ENCODE results near the gene SLC6A9.

The SLC6A9 gene

GRCh38 chr1:43981135-43981491, 50.1 kb downstream of the SLC6A9 start:
- no peak for DNase-seq

- DNase-seq = no peak
Measured at GRCh38 chr1:43980255-43981134, 50.8 kb downstream of the SLC6A9 start.

- DNase-seq = no peak
Measured at GRCh38 chr1:43979528-43980254, 51.6 kb downstream of the SLC6A9 start.

- no peak for DNase-seq
Measured at GRCh38 chr1:43979261-43979527, 52.1 kb downstream of the SLC6A9 start.

- peak; percentile 22 for DNase-seq
Measured at GRCh38 chr1:43978551-43979260, 52.6 kb downstream of the SLC6A9 start, which contains the start of gene B4GALT2. B4GALT2 (plus strand) TSS chr1:43979210; CDS start chr1:43981161, 1,951 bp downstream.

GRCh38 chr1:43978264-43978550, 53.1 kb downstream of the SLC6A9 start:
- no peak for DNase-seq

- no peak for DNase-seq
Measured at GRCh38 chr1:43977376-43978263, 53.6 kb downstream of the SLC6A9 start.

- DNase-seq = no peak
Measured at GRCh38 chr1:43976890-43977289, 54.4 kb downstream of the SLC6A9 start.

GRCh38 chr1:43976045-43976444, 55.2 kb downstream of the SLC6A9 start:
- DNase-seq = no peak

- DNase-seq = peak; percentile 59
Measured at GRCh38 chr1:43975249-43975961, 55.9 kb downstream of the SLC6A9 start.

- peak; percentile 90 for DNase-seq
Measured at GRCh38 chr1:43974443-43975248, 56.6 kb downstream of the SLC6A9 start, which contains the start of gene ATP6V0B. ATP6V0B (plus strand) TSS chr1:43974960; CDS start chr1:43975041, 81 bp downstream.

- DNase-seq = no peak
Measured at GRCh38 chr1:43973981-43974442, 57.2 kb downstream of the SLC6A9 start.

- DNase-seq = no peak
Measured at GRCh38 chr1:43971336-43971980, 59.8 kb downstream of the SLC6A9 start.

- DNase-seq = no peak
Measured at GRCh38 chr1:43970911-43971310, 60.4 kb downstream of the SLC6A9 start.

GRCh38 chr1:43970502-43970901, 60.8 kb downstream of the SLC6A9 start:
- DNase-seq = no peak

GRCh38 chr1:43969746-43970466, 61.4 kb downstream of the SLC6A9 start, which contains the start of gene DPH2:
DPH2 (plus strand) TSS chr1:43970010; CDS start chr1:43970176, 166 bp downstream.
- DNase-seq = peak; percentile 96

- no peak for DNase-seq
Measured at GRCh38 chr1:43969416-43969745, 61.9 kb downstream of the SLC6A9 start.

- no peak for DNase-seq
Measured at GRCh38 chr1:43968348-43968948, 62.8 kb downstream of the SLC6A9 start.

- DNase-seq = no peak
Measured at GRCh38 chr1:43965316-43965715, 65.9 kb downstream of the SLC6A9 start.

All from CD4-positive, alpha-beta T cell treated with Interferon gamma for 1 hour (primary cell).